ENCODE data around the gene ZMYND12. TPM values are rescaled to one million over a fixed set of nuclear protein-coding genes. Genes with fewer than 3 reads are reported as not detected.

Gene ZMYND12
- total RNA-seq, 2 experiments from 2014 or later: not detected

- no peak overlapping the region for H3K27ac ChIP-seq (ENCODE audit: low read depth, low read length, poor library complexity, severe bottlenecking)
- intact Hi-C loops (cut with micrococcal nuclease; ENCODE audit: unreplicated experiment): no loop called here
- ChIA-PET CTCF (ENCODE audit: unreplicated experiment) (no interaction called here), POLR2A (no interaction called here)
- no peaks in the 10 kb centered on the region for H3K9me3 ChIP-seq (ENCODE audit: low read length)
- no peak for DNase-seq (ENCODE audit: low spot score)
- no peaks in the 10 kb centered on the region for H3K36me3 ChIP-seq (ENCODE audit: insufficient read depth, low read length)
- H3K9me2 ChIP-seq (ENCODE audit: insufficient read depth, low read length): no peaks in the 10 kb centered on the region
- no peak overlapping the region for H3K4me2 ChIP-seq (ENCODE audit: low read length)
- no peaks in the 10 kb centered on the region for H4K20me1 ChIP-seq (ENCODE audit: insufficient read depth, low read length)
- H3K79me2 ChIP-seq (ENCODE audit: insufficient read depth, low read depth, low read length): no peaks in the 10 kb centered on the region
- no peak overlapping the region for H2AFZ ChIP-seq (ENCODE audit: low read length)
- TF ChIP-seq EZH2phosphoT487 (IDR thresholded peaks at IDR 0.05; ENCODE audit: borderline replicate concordance, low read depth, low read length): no peak
- TF ChIP-seq, protein P1, sequence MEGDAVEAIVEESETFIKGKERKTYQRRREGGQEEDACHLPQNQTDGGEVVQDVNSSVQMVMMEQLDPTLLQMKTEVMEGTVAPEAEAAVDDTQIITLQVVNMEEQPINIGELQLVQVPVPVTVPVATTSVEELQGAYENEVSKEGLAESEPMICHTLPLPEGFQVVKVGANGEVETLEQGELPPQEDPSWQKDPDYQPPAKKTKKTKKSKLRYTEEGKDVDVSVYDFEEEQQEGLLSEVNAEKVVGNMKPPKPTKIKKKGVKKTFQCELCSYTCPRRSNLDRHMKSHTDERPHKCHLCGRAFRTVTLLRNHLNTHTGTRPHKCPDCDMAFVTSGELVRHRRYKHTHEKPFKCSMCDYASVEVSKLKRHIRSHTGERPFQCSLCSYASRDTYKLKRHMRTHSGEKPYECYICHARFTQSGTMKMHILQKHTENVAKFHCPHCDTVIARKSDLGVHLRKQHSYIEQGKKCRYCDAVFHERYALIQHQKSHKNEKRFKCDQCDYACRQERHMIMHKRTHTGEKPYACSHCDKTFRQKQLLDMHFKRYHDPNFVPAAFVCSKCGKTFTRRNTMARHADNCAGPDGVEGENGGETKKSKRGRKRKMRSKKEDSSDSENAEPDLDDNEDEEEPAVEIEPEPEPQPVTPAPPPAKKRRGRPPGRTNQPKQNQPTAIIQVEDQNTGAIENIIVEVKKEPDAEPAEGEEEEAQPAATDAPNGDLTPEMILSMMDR (conservative IDR thresholded peaks at IDR 0.05; ENCODE audit: low read length): no peak
- BruUV-seq (replicated peaks): no TSS peak
- no peak overlapping the region for H3K4me3 ChIP-seq (ENCODE audit: low read depth, low read length, poor library complexity, severe bottlenecking)
- H3K4me1 ChIP-seq (ENCODE audit: insufficient read depth, low read length, poor library complexity, severe bottlenecking): no peaks in the 10 kb centered on the region
These were observed 56.3 kb downstream of the ZMYND12 start for GRCh38 chr1:42399315-42400100.

GRCh38 chr1:42392967-42393848, 62.6 kb downstream of the ZMYND12 start:
- Histone ChIP-seq H3K4me3 (ENCODE audit: low read depth, low read length, poor library complexity, severe bottlenecking) (no peak overlapping the region), H4K20me1 (ENCODE audit: insufficient read depth, low read length) (no peaks in the 10 kb centered on the region), H3K9me2 (ENCODE audit: insufficient read depth, low read length) (no peaks in the 10 kb centered on the region), H3K79me2 (ENCODE audit: insufficient read depth, low read depth, low read length) (no peaks in the 10 kb centered on the region), H2AFZ (ENCODE audit: low read length) (no peak overlapping the region), H3K36me3 (ENCODE audit: insufficient read depth, low read length) (no peaks in the 10 kb centered on the region), H3K4me2 (ENCODE audit: low read length) (no peak overlapping the region), H3K9me3 (ENCODE audit: low read length) (no peaks in the 10 kb centered on the region), H3K4me1 (ENCODE audit: insufficient read depth, low read length, poor library complexity, severe bottlenecking) (no peaks in the 10 kb centered on the region), H3K27ac (ENCODE audit: low read depth, low read length, poor library complexity, severe bottlenecking) (no peak overlapping the region)
- no TSS peak for BruUV-seq (replicated peaks)
- no peak for DNase-seq (ENCODE audit: low spot score)
- ChIA-PET POLR2A (no interaction called here), CTCF (ENCODE audit: unreplicated experiment) (no interaction called here)
- TF ChIP-seq EZH2phosphoT487 (IDR thresholded peaks at IDR 0.05; ENCODE audit: borderline replicate concordance, low read depth, low read length): no peak
- TF ChIP-seq, protein P1 (conservative IDR thresholded peaks at IDR 0.05; ENCODE audit: low read length): no peak
- intact Hi-C loops (cut with micrococcal nuclease; ENCODE audit: unreplicated experiment): no loop called here

All from OCI-LY7 (cell line).